HG03066 (cell line): ENCODE data around the gene OR10H1.
"Not testable (repeated sequence)": the region's sequence is repeated elsewhere in the genome, so short reads cannot be mapped to it uniquely, and the experiment has no call there.

Source experiments
- ATAC-seq: cut with Tn5 transposase; IDR thresholded peaks from one replicate; pipeline ENCODE4 v1.9.1; 2021; ENCODE audit warnings: low read depth; ENCODE audit not compliant: unreplicated experiment

Gene OR10H1, protein sequence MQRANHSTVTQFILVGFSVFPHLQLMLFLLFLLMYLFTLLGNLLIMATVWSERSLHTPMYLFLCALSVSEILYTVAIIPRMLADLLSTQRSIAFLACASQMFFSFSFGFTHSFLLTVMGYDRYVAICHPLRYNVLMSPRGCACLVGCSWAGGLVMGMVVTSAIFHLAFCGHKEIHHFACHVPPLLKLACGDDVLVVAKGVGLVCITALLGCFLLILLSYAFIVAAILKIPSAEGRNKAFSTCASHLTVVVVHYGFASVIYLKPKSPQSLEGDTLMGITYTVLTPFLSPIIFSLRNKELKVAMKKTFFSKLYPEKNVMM

DNA sequence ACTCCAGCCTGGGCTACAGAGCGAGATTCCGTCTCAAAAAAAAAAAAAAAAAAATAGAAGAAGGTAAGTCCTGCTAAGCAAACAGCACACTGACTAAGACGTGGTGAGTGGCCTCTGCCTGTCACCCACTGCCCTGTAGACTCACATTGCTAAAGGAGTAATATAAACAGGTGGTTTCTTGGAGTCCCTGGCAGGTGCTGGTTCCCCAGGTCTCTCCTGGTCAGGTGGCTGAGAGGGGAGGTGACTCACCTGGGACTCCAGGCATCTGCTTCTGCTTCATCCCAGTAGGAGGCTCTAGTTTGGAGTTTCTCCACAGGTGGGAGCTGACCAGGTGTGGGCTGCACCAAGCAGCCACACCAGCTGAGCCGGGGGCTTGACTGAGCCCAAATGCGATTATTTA is at the start of gene OR10H1:
Gene OR10H1, minus strand, starts transcription at position 359 of the 400 bp plus-strand sequence. CDS start 7,627 bp downstream, outside the sequence.
- no peak for ATAC-seq

DNA sequence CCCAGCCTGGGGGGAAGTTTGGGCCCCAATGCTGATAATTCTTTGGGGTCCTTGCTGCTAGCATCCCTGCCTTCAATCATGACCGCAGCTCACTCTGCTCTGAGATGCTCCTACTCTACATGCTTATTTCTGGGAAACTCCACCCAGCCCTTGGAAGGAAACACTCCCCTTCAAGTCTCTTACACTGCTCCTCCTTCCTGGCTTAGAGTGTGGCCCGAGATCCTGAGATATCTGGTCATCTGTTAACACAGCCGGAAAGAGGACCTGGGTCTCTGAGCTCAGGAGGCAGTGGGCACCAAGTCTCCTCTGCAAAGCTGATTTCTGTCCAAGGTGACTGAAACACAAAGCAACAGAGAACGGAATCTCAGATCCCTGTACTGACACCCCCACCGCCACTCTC is 49.4 kb upstream of the OR10H1 start:
- no peak for ATAC-seq

DNA sequence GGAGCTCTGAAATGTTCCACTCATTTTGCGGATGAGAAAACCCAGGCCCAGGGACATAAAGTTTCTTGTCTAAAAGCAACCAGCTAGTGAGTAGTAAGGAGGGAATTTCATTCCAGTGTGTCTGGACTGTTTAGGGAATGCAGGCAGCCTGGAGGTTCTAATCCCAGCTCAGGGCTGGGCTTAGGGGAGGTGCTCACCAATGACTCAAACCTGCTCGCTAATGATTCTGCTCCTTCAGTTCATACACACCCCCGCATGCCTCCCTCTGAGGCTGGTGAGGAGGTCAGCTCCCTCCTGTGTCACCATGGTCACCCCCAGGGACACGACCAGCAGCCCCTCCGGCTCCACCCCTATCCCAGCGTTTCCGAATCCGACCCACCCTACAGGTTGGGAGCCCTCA is 47.8 kb upstream of the OR10H1 start:
- ATAC-seq, result no peak

DNA sequence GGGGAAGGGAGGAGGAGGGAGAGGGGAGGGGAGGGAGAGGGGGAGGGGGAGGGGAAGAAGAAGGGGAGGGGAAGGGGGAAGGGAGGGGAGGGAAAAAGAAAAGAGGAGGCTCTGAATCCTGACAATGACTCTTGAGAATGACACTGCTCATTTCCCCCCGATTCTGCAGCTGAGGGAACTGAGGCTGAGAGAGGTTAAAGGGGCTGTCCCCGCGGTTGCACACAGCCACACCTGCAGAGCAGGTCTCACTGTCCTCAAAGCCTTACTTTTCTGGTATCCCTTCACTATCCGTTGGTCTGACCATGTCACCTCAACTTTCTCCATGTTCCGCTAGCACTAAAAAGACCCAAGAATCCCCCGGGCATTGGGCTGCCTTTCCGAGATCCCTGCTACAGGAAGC is 47.0 kb upstream of the OR10H1 start:
- ATAC-seq, result no peak

DNA sequence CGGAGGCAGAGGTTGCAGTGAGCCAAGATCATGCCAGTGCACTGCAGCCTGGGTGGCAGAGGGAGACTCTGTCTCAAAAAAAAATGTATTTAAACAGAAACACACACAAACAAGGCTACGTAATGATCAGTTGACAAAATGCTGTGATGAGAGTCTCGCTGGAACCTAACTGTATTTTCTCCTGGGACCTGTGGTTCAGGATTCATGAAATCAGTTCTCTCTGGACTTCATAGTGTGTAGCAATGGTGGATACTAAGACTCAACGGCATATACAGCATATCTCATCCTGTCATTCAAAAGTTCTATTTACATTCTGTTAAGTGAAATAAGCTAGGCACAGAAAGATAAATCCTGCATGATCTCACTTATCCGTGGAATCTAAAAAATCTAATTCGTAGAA is 45.1 kb upstream of the OR10H1 start:
- ATAC-seq, result no peak

DNA sequence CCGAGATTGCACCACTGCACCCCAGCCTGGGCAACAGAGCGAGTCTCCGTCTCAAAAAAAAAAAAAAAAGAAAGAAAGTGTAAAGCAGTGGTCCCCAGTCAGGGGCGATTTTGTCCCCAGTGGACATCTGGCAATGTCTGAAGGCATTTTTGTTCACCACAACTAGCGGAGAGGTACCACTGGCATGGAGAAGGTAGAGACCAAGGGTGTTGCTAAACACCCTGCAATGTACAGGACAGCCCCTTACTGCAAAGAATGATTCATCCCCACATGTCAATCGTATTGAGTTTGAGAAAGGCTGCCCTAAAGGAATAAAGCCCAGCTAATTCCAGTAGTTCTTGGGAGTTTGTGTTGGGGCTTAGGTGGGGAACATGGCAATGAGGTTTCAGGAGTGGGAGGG is 43.7 kb upstream of the OR10H1 start:
- no peak for ATAC-seq

DNA sequence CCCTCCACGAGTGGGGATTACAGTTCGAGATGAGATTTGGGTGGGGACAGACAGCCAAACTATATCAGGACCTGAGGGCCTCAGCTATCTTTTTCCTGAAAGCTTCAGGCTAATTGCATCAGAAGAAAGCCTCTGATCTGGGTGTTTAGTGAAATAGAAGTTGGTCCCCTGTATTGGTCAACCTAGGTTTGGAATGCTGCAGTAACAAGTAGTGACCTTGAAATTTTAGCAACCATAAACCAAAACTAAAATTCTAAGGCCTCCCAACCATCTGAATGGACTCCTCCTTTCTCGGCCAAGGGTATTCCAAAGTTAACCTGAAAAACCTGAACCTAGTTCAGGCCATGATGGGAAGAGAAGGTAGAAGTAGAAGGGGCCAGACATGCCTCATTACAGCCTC is 34.9 kb upstream of the OR10H1 start:
- no peak for ATAC-seq

DNA sequence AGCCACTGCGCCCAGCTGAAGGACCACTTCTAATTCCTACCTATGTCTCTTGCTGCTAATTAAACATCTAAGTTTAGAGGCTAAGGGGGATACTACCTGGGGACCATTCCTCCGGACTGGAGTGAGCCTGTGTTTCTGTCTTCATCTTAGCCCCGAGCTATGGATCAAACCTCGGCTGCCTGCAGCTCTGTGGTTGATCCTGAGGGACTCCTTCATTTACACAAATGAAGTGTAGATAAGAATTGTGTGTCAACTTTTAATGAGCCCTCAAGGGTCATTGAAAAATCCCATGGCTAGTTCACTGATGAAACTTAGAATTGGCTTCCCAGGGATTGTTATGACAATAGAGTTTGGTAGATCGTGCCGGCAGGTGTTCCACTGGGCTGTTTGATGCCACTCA is 31.5 kb upstream of the OR10H1 start:
- no peak for ATAC-seq

DNA sequence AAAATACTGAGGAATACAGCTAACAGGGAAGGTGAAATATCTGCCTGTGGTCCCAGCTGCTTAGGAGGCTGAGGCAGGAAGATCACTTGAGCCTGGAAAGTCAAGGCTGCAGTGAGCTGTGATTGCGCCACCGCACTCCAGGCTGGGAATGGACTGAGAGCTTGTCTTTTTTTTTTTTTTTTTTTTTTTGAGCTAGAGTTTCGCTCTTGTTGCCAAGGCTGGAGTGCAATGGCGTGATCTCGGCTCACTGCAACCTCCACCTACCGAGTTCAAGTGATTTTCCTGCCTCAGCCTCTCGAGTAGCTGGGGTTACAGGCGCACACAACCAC is 28.4 kb upstream of the OR10H1 start:
- ATAC-seq, result not testable (repeated sequence)

DNA sequence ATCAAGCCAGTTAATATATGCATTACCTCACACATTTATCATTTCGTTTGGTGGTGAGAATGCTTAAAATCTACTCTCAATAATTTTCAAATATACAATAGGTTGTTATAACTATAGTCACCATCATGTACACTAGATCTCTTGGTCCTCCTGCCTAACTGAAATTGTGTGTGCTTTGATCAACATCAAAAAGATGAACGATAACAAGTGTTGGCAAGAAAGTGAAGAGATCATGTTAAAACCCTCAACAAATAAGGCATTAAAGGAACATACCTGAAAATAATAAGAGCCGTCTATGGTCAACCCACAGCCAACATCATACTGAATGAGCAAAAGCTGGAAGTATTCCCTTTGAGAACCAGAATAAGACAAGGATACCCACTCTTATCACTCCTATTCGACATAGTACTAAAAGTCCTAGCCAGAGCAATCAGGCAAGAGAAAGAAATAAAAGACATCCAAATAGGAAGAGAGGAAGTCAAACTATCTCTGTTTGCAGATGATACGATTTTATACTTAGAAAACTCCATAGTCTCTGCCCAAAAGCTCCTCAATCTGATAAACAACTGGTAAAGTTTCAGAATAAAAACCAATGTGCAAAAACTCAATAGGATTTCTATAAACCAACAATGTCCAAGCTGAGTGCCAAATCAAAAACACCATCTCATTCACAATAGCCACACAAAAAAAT is 27.9 kb upstream of the OR10H1 start:
- ATAC-seq, result no peak

DNA sequence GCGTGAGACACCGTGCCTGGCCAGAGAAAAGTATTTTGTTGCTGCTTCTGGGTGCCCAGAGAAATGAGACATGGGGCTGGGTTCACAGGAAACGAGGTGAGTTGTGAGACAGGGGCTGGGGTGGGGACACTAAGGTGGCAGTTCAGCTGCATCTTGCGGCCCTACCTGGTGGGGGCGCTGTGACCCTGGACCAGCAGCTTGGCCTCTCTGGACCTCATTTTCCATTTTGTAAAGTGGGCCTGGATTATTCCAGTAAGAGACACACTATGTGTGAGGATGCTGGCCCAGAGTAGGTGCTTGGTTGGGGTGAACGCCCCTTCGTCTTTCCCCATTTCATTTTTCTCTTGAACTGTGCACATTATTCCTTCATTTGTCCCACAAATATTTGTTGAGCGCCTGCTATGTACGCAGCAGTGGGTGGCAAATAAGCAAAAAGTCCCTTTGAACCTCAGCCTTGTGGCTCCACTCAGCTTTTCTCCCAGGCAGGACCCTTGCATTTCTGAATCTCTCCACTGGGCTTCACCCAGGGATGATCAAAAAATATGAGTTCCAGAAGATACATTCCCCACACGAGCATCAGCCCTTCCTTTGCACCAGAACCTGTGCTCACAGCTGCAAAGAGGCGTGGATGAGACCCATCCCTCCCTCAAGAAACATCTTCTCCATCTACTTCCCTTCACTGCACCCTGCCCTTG is 26.6 kb upstream of the OR10H1 start:
- ATAC-seq, result no peak

DNA sequence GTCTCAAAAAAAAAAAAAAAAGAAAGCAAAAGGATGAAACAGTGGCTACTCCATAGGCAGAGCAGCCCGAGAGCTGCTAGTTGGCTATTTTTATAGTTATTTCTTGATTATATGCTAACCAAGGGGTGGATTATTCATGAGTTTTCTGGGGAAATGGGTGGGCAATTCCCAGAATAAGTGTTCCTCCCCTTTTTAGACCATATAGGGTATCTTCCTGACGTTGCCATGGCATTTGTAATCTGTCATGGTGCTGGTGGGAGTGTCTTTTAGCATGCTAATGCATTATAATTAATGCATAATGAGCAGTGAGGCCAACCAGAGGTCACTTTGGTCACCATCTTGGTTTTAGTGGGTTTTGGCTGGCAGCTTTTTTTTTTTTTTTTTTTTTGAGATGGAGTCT is 25.4 kb upstream of the OR10H1 start:
- no peak for ATAC-seq

DNA sequence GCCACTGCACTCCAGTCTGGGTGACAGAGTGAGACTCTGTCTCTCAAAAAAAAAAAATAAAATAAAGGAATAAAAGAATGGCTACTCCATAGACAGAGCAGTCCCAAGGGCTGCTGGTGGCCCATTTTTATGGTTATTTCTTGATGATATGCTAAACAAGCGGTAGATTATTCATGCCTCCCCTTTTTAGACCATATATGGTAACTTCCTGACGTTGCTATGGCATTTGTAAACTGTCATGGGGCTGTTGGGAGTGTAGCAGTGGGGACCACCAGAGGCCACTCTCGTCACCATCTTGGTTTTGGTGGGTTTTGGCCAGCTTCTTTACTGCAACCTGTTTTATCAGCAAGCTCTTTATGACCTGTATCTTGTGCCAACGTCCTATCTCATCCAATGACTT is 24.4 kb upstream of the OR10H1 start:
- ATAC-seq, result not testable (repeated sequence)

DNA sequence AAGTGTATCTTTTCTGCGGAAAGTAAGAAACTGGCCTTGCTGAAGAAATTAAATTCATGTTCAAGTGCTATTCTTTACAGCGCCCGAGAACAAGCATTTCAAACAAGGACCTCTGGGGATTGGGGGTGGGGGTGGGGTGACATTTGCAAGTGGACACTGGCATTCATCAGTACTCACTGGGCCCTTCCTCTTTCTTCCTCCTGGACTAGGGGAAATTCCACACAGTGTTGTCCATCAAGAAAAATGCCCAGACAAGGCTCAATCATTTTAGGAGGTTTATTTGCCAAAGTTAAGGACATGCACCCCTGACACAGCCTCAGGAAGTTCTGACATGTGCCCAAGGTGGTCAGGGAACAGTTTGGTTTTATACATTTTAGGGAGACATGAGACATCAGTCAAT is 22.9 kb upstream of the OR10H1 start:
- no peak for ATAC-seq

DNA sequence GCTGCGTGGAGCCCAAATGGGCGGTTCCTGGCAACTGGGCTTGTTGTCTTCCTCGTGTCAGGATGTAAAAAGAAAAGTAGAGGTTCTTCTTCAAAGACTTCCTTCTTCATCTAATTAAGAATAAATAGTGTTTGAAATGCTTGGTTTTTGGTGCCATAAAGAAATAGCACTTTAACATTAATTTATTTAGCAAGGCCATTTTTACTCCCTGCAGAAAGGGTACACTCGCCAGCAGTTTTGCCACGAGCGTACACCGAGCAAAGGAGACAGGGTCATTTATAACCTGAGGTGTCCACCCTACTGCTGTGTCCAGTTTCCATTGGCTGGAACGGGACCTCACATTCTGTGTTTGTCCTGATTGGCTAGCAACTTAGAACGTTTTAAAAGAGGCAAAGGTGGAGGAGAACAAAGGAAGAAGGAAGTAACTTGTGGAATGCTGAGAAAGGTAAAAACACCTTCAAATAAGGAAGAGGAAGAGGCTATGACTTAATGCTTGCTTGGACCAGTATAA is 21.8 kb upstream of the OR10H1 start:
- ATAC-seq, result no peak

DNA sequence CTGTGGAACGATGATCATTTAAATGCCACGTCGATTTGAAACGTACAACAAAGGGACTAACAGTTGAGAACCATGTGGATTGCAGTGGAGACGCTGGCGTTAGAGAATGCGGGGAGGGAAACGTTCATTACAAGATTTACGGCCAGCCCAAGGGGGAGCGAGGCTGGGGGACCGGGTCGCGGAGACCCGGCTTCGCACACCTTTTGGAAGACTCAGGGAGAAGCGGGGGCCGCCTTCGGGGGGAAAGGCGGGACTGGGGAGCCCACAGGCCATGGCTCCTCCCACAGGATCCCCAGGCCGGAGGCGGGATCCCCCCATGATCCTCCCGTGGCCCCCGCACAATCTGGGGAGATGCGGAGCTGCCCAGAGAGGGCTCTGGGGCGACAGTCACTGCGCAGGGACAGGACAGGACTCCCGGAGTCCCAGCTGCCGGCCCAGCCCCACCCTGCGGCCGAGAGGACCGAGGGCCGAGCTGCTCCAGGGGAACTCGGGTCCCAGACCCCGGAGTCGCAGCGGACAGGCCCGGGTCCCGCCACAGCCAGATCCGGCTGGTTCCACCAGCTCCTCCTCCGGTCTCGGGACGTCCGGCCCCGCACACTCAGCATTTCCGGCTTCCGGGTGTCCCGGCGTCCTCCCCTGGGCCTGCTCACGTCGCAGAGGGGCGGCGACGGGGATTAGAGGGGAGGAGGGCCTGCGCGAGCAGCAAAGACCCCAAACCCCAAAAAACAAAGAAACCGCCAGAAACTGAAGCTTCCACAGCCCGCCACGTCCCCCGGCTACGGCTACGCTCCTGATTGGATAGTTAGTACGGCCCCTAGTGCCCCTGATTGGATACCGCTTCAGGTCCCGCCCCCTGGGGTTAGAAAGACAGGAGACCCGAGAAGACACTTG is 21.1 kb upstream of the OR10H1 start:
- ATAC-seq, result peak; percentile 93

DNA sequence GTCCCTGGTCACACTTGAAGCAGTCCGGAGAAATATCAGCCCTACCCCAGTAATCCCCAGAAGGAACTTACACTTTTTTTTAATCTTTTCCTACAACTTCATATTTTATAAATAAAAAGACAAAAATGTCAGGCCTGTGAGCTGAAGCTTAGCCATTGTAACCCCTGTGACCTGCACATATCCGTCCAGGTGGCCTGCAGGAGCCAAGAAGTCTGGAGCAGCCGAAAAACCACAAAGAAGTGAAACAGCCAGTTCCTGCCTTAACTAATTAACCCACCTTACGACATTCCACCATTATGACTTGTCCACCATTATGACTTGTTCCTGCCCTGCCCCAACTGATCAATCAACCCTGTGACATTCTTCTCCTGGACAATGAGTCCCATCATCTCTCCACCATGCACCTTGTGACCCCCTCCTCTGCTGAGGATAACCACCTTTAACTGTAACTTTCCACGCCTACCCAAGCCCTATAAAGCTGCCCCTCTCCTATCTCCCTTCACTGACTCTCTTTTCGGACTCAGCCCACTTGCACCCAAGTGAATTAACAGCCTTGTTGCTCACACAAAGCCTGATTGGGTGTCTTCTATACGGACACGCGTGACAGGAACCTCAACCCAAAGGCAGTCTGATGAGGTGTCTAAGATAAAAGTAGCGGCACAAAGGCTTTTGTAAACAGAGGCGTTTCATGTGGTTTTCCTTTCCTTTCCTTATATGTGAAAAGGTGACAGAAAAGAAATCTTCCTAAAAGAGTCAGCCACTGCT is 20.3 kb upstream of the OR10H1 start:
- not testable (repeated sequence) for ATAC-seq

DNA sequence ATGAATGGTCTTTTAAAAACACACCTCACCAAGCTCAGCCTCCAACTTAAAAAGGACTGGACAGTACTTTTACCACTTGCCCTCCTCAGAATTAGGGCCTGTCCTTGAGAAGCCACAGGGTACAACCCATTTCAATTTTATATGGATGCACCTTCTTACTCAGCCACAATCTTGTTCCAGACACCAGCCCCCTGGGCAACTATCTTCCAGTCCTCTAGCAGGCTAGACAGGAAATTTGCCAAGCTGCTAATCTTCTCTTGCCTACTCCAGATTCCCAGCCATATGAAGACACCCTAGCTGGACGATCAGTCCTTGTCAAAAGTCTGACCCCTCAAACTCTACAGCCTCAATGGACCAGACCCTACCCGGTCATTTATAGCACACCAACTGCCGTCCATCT is 18.8 kb upstream of the OR10H1 start:
- ATAC-seq, result not testable (repeated sequence)

DNA sequence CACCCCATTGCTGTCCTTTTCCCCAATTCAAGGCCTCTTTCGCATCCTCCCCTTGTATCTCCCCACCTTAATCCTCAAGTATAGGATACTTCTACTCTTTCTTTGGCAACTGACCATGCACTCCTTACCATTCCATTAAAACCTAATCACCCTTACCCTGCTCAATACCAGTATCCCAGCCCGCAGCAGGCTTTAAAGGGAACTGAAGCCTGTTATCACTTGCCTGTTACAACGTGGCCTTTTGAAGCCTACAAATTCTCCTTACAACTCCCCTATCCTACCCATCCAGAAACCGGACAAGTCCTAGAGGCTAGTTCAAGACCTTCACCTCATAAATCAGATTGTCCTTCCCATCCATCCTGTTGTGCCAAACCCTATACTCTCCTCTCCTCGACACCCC is 16.2 kb upstream of the OR10H1 start:
- ATAC-seq, result no peak

DNA sequence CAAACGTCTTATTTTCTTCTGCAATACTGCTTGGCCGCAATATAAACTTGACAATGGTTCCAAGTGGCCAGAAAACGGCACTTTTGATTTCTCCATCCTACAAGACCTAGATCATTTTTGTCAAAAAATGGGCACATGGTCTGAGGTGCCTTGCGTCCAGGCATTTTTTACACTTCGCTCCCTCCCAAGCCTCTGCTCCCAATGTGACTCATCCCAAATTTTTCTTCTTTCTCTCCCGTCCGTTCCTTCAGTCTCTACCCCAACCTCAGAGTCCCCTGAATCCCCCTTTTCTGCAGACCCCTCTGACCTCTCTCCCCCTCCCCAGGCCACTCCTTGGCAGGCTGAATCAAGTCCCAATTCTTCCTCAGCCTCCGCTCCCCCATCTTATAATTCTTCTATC is 14.3 kb upstream of the OR10H1 start:
- no peak for ATAC-seq
